ENCODE results near the gene BCL7C. TPM values are rescaled to one million over a fixed set of nuclear protein-coding genes. Genes with fewer than 3 reads are reported as not detected.
A peak's percentile ranks its signal among the peaks of the same experiment; 100 is the strongest.

The BCL7C gene
- total and polyA plus RNA-seq, 2 of the 4 experiments (the other 2 are of a cell fraction): 32.3 to 34.9 TPM

- TF ChIP-seq SMC3 (IDR thresholded peaks at IDR 0.05; ENCODE audit: low read depth, low read length): peak; percentile 55
- TF ChIP-seq NFE2L2 (IDR thresholded peaks at IDR 0.05; ENCODE audit: low read depth, low read length): no peak
- peak; percentile 83 for TF ChIP-seq BHLHE40 (IDR thresholded peaks at IDR 0.05; ENCODE audit: low read depth, low read length)
- TF ChIP-seq MXI1 (IDR thresholded peaks at IDR 0.05; ENCODE audit: borderline replicate concordance, low read depth, low read length): peak; percentile 78
Measured at GRCh38 chr16:30902029-30902972, 8.4 kb upstream of the BCL7C start (continued).
